Panc1 (cell line): ENCODE measurements around the gene RASGRP2.

Experiments used
- POLR2AphosphoS5 ChIP-seq: IDR thresholded peaks from 2 replicates; pipeline ENCODE4 v1.6.1; 2012; ENCODE audit warnings: mild to moderate bottlenecking, low read depth, low read length, moderate library complexity
- SIN3A ChIP-seq: IDR thresholded peaks from 2 replicates; pipeline ENCODE4 v1.6.1; 2012; ENCODE audit warnings: low read depth, mild to moderate bottlenecking, low read length, moderate library complexity, borderline replicate concordance; ENCODE audit not compliant: insufficient read depth
- TCF7L2 ChIP-seq: IDR thresholded peaks from 2 replicates; pipeline ENCODE4 v1.6.1; 2011; ENCODE audit warnings: mild to moderate bottlenecking, low read depth, low read length, inconsistent platforms
- TF ChIP-seq, protein P1 (sequence below): fragments of 450-650 bp; IDR thresholded peaks from 2 replicates; pipeline ENCODE4 v1.5.1; 2017; ENCODE audit warnings: mild to moderate bottlenecking
- TF ChIP-seq, protein P2 (sequence below), 2 experiments: IDR thresholded peaks; 2 replicates each; pipeline ENCODE4 v1.6.1; 2011 to 2012; ENCODE audit warnings: low read depth in 2 of 2, control low read depth in 1 of 2, low read length in 1 of 2, mild to moderate bottlenecking in 1 of 2, moderate library complexity in 1 of 2; ENCODE audit not compliant: insufficient read depth in 1 of 2

DNA sequence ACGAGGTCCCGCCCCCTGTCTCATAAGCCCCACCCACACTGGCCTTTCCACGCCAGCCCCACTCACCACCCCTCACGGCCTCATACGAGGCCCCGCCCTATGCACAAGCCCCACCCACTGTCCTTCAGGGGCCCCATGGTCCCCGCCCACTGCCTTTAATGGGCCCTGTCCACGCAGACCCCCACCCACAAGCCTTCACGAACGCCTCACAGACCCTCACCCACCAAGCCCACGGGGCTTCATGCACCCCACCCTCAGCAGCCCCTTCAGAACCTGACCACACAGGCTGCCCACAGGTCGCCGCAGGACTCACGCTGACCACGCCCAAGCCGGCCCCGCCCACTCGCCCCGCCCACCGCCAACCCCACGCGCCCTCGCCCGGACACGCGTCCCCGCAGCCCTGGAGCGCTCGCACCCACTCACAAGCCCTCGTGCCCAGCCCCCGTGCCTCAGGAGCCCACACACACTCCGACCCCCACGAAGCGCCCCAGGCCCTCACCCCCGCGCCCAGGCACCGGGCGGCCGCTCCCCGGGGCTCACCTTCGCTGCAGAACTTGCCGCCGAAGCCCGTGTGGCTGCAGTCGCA lies 31.4 kb downstream of the RASGRP2 start:
- TF ChIP-seq, protein P1, sequence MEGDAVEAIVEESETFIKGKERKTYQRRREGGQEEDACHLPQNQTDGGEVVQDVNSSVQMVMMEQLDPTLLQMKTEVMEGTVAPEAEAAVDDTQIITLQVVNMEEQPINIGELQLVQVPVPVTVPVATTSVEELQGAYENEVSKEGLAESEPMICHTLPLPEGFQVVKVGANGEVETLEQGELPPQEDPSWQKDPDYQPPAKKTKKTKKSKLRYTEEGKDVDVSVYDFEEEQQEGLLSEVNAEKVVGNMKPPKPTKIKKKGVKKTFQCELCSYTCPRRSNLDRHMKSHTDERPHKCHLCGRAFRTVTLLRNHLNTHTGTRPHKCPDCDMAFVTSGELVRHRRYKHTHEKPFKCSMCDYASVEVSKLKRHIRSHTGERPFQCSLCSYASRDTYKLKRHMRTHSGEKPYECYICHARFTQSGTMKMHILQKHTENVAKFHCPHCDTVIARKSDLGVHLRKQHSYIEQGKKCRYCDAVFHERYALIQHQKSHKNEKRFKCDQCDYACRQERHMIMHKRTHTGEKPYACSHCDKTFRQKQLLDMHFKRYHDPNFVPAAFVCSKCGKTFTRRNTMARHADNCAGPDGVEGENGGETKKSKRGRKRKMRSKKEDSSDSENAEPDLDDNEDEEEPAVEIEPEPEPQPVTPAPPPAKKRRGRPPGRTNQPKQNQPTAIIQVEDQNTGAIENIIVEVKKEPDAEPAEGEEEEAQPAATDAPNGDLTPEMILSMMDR, result no peak
- TF ChIP-seq TCF7L2, result no peak
- TF ChIP-seq, protein P2, sequence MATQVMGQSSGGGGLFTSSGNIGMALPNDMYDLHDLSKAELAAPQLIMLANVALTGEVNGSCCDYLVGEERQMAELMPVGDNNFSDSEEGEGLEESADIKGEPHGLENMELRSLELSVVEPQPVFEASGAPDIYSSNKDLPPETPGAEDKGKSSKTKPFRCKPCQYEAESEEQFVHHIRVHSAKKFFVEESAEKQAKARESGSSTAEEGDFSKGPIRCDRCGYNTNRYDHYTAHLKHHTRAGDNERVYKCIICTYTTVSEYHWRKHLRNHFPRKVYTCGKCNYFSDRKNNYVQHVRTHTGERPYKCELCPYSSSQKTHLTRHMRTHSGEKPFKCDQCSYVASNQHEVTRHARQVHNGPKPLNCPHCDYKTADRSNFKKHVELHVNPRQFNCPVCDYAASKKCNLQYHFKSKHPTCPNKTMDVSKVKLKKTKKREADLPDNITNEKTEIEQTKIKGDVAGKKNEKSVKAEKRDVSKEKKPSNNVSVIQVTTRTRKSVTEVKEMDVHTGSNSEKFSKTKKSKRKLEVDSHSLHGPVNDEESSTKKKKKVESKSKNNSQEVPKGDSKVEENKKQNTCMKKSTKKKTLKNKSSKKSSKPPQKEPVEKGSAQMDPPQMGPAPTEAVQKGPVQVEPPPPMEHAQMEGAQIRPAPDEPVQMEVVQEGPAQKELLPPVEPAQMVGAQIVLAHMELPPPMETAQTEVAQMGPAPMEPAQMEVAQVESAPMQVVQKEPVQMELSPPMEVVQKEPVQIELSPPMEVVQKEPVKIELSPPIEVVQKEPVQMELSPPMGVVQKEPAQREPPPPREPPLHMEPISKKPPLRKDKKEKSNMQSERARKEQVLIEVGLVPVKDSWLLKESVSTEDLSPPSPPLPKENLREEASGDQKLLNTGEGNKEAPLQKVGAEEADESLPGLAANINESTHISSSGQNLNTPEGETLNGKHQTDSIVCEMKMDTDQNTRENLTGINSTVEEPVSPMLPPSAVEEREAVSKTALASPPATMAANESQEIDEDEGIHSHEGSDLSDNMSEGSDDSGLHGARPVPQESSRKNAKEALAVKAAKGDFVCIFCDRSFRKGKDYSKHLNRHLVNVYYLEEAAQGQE (IDR thresholded peaks at IDR 0.05; ENCODE audit: insufficient read depth in 1 of 2, low read depth in 2 of 2, low read length in 1 of 2), result no peak
- TF ChIP-seq POLR2AphosphoS5, result no peak
- no peak for TF ChIP-seq SIN3A
